ENCODE measurements around the gene CDH4.

CDH4 gene

GRCh38 chr20:61887596-61888093, 635.6 kb downstream of the CDH4 start:
- no peak overlapping the region for H3K27ac ChIP-seq (ENCODE audit: low read depth in 2 of 2, low read length in 2 of 2)
- H3K27me3 ChIP-seq (ENCODE audit: control insufficient read depth in 2 of 2, insufficient read depth in 2 of 2, low read length in 2 of 2) = no peaks in the 10 kb centered on the region
- no peaks in the 10 kb centered on the region for H3K36me3 ChIP-seq (ENCODE audit: control insufficient read depth in 2 of 2, insufficient read depth in 2 of 2, low read length in 2 of 2)
- no peak overlapping the region for H3K4me3 ChIP-seq (ENCODE audit: low read length in 2 of 2)
- no peaks in the 10 kb centered on the region for H3K4me1 ChIP-seq (ENCODE audit: control insufficient read depth in 2 of 2, insufficient read depth in 2 of 2, low read length in 2 of 2)
- no peaks in the 10 kb centered on the region for H3K9me3 ChIP-seq (ENCODE audit: control insufficient read depth in 2 of 2, low read length in 2 of 2)
- H3K9ac ChIP-seq (ENCODE audit: low read depth in 1 of 2, low read length in 2 of 2) = no peak overlapping the region

GRCh38 chr20:61888101-61888865, 636.2 kb downstream of the CDH4 start:
- Histone ChIP-seq H3K9me3 (ENCODE audit: control insufficient read depth in 2 of 2, low read length in 2 of 2) (no peaks in the 10 kb centered on the region), H3K36me3 (ENCODE audit: control insufficient read depth in 2 of 2, insufficient read depth in 2 of 2, low read length in 2 of 2) (no peaks in the 10 kb centered on the region), H3K4me3 (ENCODE audit: low read length in 2 of 2) (no peak overlapping the region), H3K27me3 (ENCODE audit: control insufficient read depth in 2 of 2, insufficient read depth in 2 of 2, low read length in 2 of 2) (no peaks in the 10 kb centered on the region), H3K9ac (ENCODE audit: low read depth in 1 of 2, low read length in 2 of 2) (no peak overlapping the region), H3K27ac (ENCODE audit: low read depth in 2 of 2, low read length in 2 of 2) (no peak overlapping the region), H3K4me1 (ENCODE audit: control insufficient read depth in 2 of 2, insufficient read depth in 2 of 2, low read length in 2 of 2) (no peaks in the 10 kb centered on the region)

GRCh38 chr20:61889659-61890058, 637.6 kb downstream of the CDH4 start:
- Histone ChIP-seq H3K27ac (ENCODE audit: low read depth in 2 of 2, low read length in 2 of 2) (no peak overlapping the region), H3K9ac (ENCODE audit: low read depth in 1 of 2, low read length in 2 of 2) (no peak overlapping the region), H3K27me3 (ENCODE audit: control insufficient read depth in 2 of 2, insufficient read depth in 2 of 2, low read length in 2 of 2) (no peaks in the 10 kb centered on the region), H3K4me3 (ENCODE audit: low read length in 2 of 2) (no peak overlapping the region), H3K9me3 (ENCODE audit: control insufficient read depth in 2 of 2, low read length in 2 of 2) (no peaks in the 10 kb centered on the region), H3K4me1 (ENCODE audit: control insufficient read depth in 2 of 2, insufficient read depth in 2 of 2, low read length in 2 of 2) (no peaks in the 10 kb centered on the region), H3K36me3 (ENCODE audit: control insufficient read depth in 2 of 2, insufficient read depth in 2 of 2, low read length in 2 of 2) (no peaks in the 10 kb centered on the region)

GRCh38 chr20:61890210-61890609, 638.1 kb downstream of the CDH4 start:
- Histone ChIP-seq H3K4me1 (ENCODE audit: control insufficient read depth in 2 of 2, insufficient read depth in 2 of 2, low read length in 2 of 2) (no peaks in the 10 kb centered on the region), H3K9me3 (ENCODE audit: control insufficient read depth in 2 of 2, low read length in 2 of 2) (no peaks in the 10 kb centered on the region), H3K9ac (ENCODE audit: low read depth in 1 of 2, low read length in 2 of 2) (no peak overlapping the region), H3K36me3 (ENCODE audit: control insufficient read depth in 2 of 2, insufficient read depth in 2 of 2, low read length in 2 of 2) (no peaks in the 10 kb centered on the region), H3K27ac (ENCODE audit: low read depth in 2 of 2, low read length in 2 of 2) (no peak overlapping the region), H3K27me3 (ENCODE audit: control insufficient read depth in 2 of 2, insufficient read depth in 2 of 2, low read length in 2 of 2) (no peaks in the 10 kb centered on the region), H3K4me3 (ENCODE audit: low read length in 2 of 2) (no peak overlapping the region)

- Histone ChIP-seq H3K27ac (ENCODE audit: low read depth in 2 of 2, low read length in 2 of 2) (no peak overlapping the region), H3K4me3 (ENCODE audit: low read length in 2 of 2) (no peak overlapping the region), H3K9me3 (ENCODE audit: control insufficient read depth in 2 of 2, low read length in 2 of 2) (no peaks in the 10 kb centered on the region), H3K4me1 (ENCODE audit: control insufficient read depth in 2 of 2, insufficient read depth in 2 of 2, low read length in 2 of 2) (no peaks in the 10 kb centered on the region), H3K27me3 (ENCODE audit: control insufficient read depth in 2 of 2, insufficient read depth in 2 of 2, low read length in 2 of 2) (no peaks in the 10 kb centered on the region), H3K9ac (ENCODE audit: low read depth in 1 of 2, low read length in 2 of 2) (no peak overlapping the region), H3K36me3 (ENCODE audit: control insufficient read depth in 2 of 2, insufficient read depth in 2 of 2, low read length in 2 of 2) (no peaks in the 10 kb centered on the region)
Observed at GRCh38 chr20:61891476-61891875, 639.4 kb downstream of the CDH4 start.

GRCh38 chr20:61891916-61892649, 640.0 kb downstream of the CDH4 start:
- Histone ChIP-seq H3K9ac (ENCODE audit: low read depth in 1 of 2, low read length in 2 of 2) (no peak overlapping the region), H3K4me1 (ENCODE audit: control insufficient read depth in 2 of 2, insufficient read depth in 2 of 2, low read length in 2 of 2) (no peaks in the 10 kb centered on the region), H3K9me3 (ENCODE audit: control insufficient read depth in 2 of 2, low read length in 2 of 2) (no peaks in the 10 kb centered on the region), H3K27ac (ENCODE audit: low read depth in 2 of 2, low read length in 2 of 2) (no peak overlapping the region), H3K4me3 (ENCODE audit: low read length in 2 of 2) (no peak overlapping the region), H3K36me3 (ENCODE audit: control insufficient read depth in 2 of 2, insufficient read depth in 2 of 2, low read length in 2 of 2) (no peaks in the 10 kb centered on the region), H3K27me3 (ENCODE audit: control insufficient read depth in 2 of 2, insufficient read depth in 2 of 2, low read length in 2 of 2) (no peaks in the 10 kb centered on the region)

GRCh38 chr20:61895016-61895415, 643.0 kb downstream of the CDH4 start:
- no peak overlapping the region for H3K9ac ChIP-seq (ENCODE audit: low read depth in 1 of 2, low read length in 2 of 2)

GRCh38 chr20:61895686-61896057, 643.6 kb downstream of the CDH4 start:
- no peaks in the 10 kb centered on the region for H3K27me3 ChIP-seq (ENCODE audit: control insufficient read depth in 2 of 2, insufficient read depth in 2 of 2, low read length in 2 of 2)
- no peak overlapping the region for H3K27ac ChIP-seq (ENCODE audit: low read depth in 2 of 2, low read length in 2 of 2)
- H3K4me1 ChIP-seq (ENCODE audit: control insufficient read depth in 2 of 2, insufficient read depth in 2 of 2, low read length in 2 of 2) = no peaks in the 10 kb centered on the region
- no peak overlapping the region for H3K9ac ChIP-seq (ENCODE audit: low read depth in 1 of 2, low read length in 2 of 2)
- H3K9me3 ChIP-seq (ENCODE audit: control insufficient read depth in 2 of 2, low read length in 2 of 2) = no peaks in the 10 kb centered on the region
- H3K4me3 ChIP-seq (ENCODE audit: low read length in 2 of 2) = no peak overlapping the region
- no peaks in the 10 kb centered on the region for H3K36me3 ChIP-seq (ENCODE audit: control insufficient read depth in 2 of 2, insufficient read depth in 2 of 2, low read length in 2 of 2)

More at GRCh38 chr20:61895016-61895415, 643.0 kb downstream of the CDH4 start:
- no peaks in the 10 kb centered on the region for H3K9me3 ChIP-seq (ENCODE audit: control insufficient read depth in 2 of 2, low read length in 2 of 2)
- no peaks in the 10 kb centered on the region for H3K36me3 ChIP-seq (ENCODE audit: control insufficient read depth in 2 of 2, insufficient read depth in 2 of 2, low read length in 2 of 2)
- no peaks in the 10 kb centered on the region for H3K27me3 ChIP-seq (ENCODE audit: control insufficient read depth in 2 of 2, insufficient read depth in 2 of 2, low read length in 2 of 2)
- no peak overlapping the region for H3K4me3 ChIP-seq (ENCODE audit: low read length in 2 of 2)
- no peaks in the 10 kb centered on the region for H3K4me1 ChIP-seq (ENCODE audit: control insufficient read depth in 2 of 2, insufficient read depth in 2 of 2, low read length in 2 of 2)
- no peak overlapping the region for H3K27ac ChIP-seq (ENCODE audit: low read depth in 2 of 2, low read length in 2 of 2)

- Histone ChIP-seq H3K36me3 (ENCODE audit: control insufficient read depth in 2 of 2, insufficient read depth in 2 of 2, low read length in 2 of 2) (no peaks in the 10 kb centered on the region), H3K9ac (ENCODE audit: low read depth in 1 of 2, low read length in 2 of 2) (no peak overlapping the region), H3K4me1 (ENCODE audit: control insufficient read depth in 2 of 2, insufficient read depth in 2 of 2, low read length in 2 of 2) (no peaks in the 10 kb centered on the region), H3K27me3 (ENCODE audit: control insufficient read depth in 2 of 2, insufficient read depth in 2 of 2, low read length in 2 of 2) (no peaks in the 10 kb centered on the region), H3K9me3 (ENCODE audit: control insufficient read depth in 2 of 2, low read length in 2 of 2) (no peaks in the 10 kb centered on the region), H3K27ac (ENCODE audit: low read depth in 2 of 2, low read length in 2 of 2) (no peak overlapping the region), H3K4me3 (ENCODE audit: low read length in 2 of 2) (no peak overlapping the region)
Observed at GRCh38 chr20:61896058-61896961, 644.2 kb downstream of the CDH4 start.

Data from mucosa of rectum (tissue), 2 donors.